K562 (cell line): Measurements from ENCODE around the gene NRDE2. TPM values are rescaled to one million over a fixed set of nuclear protein-coding genes. Genes with fewer than 3 reads are reported as not detected.

Experiments
- ESRRA ChIP-seq: fragments of 450-650 bp; IDR thresholded peaks from 2 replicates; pipeline ENCODE4 v1.6.1; 2014; ENCODE audit warnings: low read depth, mild to moderate bottlenecking, moderate library complexity, borderline replicate concordance
- ETV6 ChIP-seq, 3 experiments: fragments of 150-350 bp in 1 of 3; sonication (generic) in 1 of 3; formaldehyde crosslinking in 1 of 3; IDR thresholded peaks; 2 replicates each; pipeline versions ENCODE4 v1.6.1 to v1.8.0; 2014 to 2022; ENCODE audit warnings: borderline replicate concordance in 2 of 3, low read depth in 2 of 3, antibody characterized with exemption in 1 of 3, low read length in 1 of 3, mild to moderate bottlenecking in 1 of 3, missing genetic modification reagents in 1 of 3
- HDAC2 ChIP-seq: fragments of 450-650 bp; IDR thresholded peaks from 2 replicates; pipeline ENCODE4 v1.6.1; 2016; ENCODE audit warnings: mild to moderate bottlenecking
- HNRNPK ChIP-seq: fragments of 200-400 bp; formaldehyde crosslinking; IDR thresholded peaks from one replicate; pipeline ENCODE4 v1.6.1; 2018; ENCODE audit warnings: mild to moderate bottlenecking, low read depth, low read length; ENCODE audit not compliant: poor library complexity, severe bottlenecking
- MEIS2 ChIP-seq: fragments of 450-650 bp; IDR thresholded peaks from 2 replicates; pipeline ENCODE4 v1.6.1; 2014; ENCODE audit warnings: mild to moderate bottlenecking; ENCODE audit not compliant: partially characterized antibody
- NFRKB ChIP-seq: fragments of 450-650 bp; IDR thresholded peaks from 2 replicates; pipeline ENCODE4 v1.6.1; 2016; ENCODE audit warnings: low read depth
- NR2C1 ChIP-seq, 2 experiments: fragments of 450-650 bp; IDR thresholded peaks; 2 replicates each; pipeline ENCODE4 v1.6.1; 2017; ENCODE audit warnings: mild to moderate bottlenecking in 2 of 2, antibody characterized with exemption in 1 of 2, inconsistent platforms in 1 of 2, missing compliant biosample characterization in 1 of 2, missing genetic modification characterization in 1 of 2
- ZBED1 ChIP-seq: IDR thresholded peaks from 2 replicates; pipeline ENCODE4 v1.6.1; 2014
- ZNF263 ChIP-seq: sonication (generic); formaldehyde crosslinking; IDR thresholded peaks from 2 replicates; pipeline ENCODE4 v1.8.0; 2022; ENCODE audit warnings: mild to moderate bottlenecking, missing genetic modification reagents, borderline replicate concordance
- ZNF766 ChIP-seq: fragments of 200-800 bp; sonication (Bioruptor generic); conservative IDR thresholded peaks from 2 replicates; pipeline ENCODE4 v1.6.1; 2016; ENCODE audit warnings: missing genetic modification characterization, missing compliant biosample characterization
- polyA plus RNA-seq, 8 experiments: library from polyadenylated mRNA; depleted of rRNA in 4 of 8; stranded (reverse) in 5 of 8; unstranded in 3 of 8; fragments of >200 nt; fragmentation: Nextera tagmentation in 2 of 8; fragmentation: Illumina TruSeq in 1 of 8; extraction: Ambion mirVana in 2 of 8; extraction: Trizol in 1 of 8; gene quantifications; 2 replicates each; pipeline versions ENCODE4 v1.2.1 to v1.2.3, GENCODE V29; 2011 to 2014; ENCODE audit warnings: inconsistent platforms in 1 of 8, missing spikeins in 1 of 8
- total RNA-seq, 7 experiments: library from RNA; depleted of rRNA in 6 of 7; stranded (reverse); fragments of >200 nt in 6 of 7; fragmentation: Illumina TruSeq in 2 of 7; extraction: Trizol in 2 of 7; gene quantifications; 2 replicates each; pipeline versions ENCODE4 v1.2.1 to v1.2.3, GENCODE V29; 2011 to 2021; ENCODE audit warnings: low replicate concordance in 1 of 7
- TF ChIP-seq, protein P1 (sequence below): fragments of 450-650 bp; IDR thresholded peaks from 2 replicates; pipeline ENCODE4 v1.6.1; 2016; ENCODE audit warnings: low read depth
- TF ChIP-seq, protein P2 (sequence below), 3 experiments: fragments of 200-800 bp in 1 of 3; fragments of 250-450 bp in 1 of 3; fragments of 450-650 bp in 1 of 3; sonication (Bioruptor Pico) in 1 of 3; sonication (Bioruptor generic) in 1 of 3; formaldehyde crosslinking in 1 of 3; IDR thresholded peaks; 2 replicates each; pipeline versions ENCODE4 v1.6.1 to v1.8.0; 2016 to 2022; ENCODE audit warnings: mild to moderate bottlenecking in 2 of 3, missing genetic modification characterization in 2 of 3, missing compliant biosample characterization in 1 of 3, moderate library complexity in 1 of 3

NRDE2 gene
- total and polyA plus RNA-seq, 9 of the 15 experiments (the other 6 are each of a cell fraction or from before 2014, with no cell fraction given), result 3.3 to 15.0 (median 8.4) TPM

- TF ChIP-seq, protein P1, sequence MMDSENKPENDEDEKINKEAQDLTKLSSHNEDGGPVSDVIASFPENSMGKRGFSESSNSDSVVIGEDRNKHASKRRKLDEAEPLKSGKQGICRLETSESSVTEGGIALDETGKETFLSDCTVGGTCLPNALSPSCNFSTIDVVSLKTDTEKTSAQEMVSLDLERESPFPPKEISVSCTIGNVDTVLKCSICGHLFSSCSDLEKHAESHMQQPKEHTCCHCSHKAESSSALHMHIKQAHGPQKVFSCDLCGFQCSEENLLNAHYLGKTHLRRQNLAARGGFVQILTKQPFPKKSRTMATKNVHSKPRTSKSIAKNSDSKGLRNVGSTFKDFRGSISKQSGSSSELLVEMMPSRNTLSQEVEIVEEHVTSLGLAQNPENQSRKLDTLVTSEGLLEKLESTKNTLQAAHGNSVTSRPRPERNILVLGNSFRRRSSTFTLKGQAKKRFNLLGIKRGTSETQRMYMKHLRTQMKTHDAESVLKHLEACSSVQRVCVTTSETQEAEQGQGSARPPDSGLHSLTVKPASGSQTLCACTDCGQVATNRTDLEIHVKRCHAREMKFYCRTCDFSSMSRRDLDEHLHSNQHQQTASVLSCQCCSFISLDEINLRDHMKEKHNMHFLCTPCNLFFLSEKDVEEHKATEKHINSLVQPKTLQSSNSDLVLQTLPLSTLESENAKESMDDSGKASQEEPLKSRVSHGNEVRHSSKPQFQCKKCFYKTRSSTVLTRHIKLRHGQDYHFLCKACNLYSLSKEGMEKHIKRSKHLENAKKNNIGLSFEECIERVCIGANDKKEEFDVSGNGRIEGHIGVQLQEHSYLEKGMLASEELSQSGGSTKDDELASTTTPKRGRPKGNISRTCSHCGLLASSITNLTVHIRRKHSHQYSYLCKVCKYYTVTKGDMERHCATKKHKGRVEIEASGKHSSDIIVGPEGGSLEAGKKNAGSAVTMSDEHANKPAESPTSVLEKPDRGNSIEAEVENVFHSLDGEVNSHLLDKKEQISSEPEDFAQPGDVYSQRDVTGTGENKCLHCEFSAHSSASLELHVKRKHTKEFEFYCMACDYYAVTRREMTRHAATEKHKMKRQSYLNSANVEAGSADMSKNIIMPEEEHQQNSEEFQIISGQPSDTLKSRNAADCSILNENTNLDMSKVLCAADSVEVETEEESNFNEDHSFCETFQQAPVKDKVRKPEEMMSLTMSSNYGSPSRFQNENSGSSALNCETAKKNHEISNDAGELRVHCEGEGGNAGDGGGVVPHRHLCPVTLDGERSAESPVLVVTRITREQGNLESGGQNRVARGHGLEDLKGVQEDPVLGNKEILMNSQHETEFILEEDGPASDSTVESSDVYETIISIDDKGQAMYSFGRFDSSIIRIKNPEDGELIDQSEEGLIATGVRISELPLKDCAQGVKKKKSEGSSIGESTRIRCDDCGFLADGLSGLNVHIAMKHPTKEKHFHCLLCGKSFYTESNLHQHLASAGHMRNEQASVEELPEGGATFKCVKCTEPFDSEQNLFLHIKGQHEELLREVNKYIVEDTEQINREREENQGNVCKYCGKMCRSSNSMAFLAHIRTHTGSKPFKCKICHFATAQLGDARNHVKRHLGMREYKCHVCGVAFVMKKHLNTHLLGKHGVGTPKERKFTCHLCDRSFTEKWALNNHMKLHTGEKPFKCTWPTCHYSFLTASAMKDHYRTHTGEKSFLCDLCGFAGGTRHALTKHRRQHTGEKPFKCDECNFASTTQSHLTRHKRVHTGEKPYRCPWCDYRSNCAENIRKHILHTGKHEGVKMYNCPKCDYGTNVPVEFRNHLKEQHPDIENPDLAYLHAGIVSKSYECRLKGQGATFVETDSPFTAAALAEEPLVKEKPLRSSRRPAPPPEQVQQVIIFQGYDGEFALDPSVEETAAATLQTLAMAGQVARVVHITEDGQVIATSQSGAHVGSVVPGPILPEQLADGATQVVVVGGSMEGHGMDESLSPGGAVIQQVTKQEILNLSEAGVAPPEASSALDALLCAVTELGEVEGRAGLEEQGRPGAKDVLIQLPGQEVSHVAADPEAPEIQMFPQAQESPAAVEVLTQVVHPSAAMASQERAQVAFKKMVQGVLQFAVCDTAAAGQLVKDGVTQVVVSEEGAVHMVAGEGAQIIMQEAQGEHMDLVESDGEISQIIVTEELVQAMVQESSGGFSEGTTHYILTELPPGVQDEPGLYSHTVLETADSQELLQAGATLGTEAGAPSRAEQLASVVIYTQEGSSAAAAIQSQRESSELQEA, result peak; percentile 94
- TF ChIP-seq ETV6 (IDR thresholded peaks at IDR 0.05; ENCODE audit: borderline replicate concordance in 1 of 2, low read depth in 2 of 2, low read length in 1 of 2) (no peak), ETV6 (CRISPR knock-in tag; IDR thresholded peaks at IDR 0.05; ENCODE audit: borderline replicate concordance) (peak; percentile 57; the same call in 1 of the 2 replicates), ZBED1 (peak; percentile 56; the same call in 1 of the 2 replicates), ZNF263 (peak; percentile 17; the same call in 1 of the 2 replicates), MEIS2 (no peak), NR2C1 (IDR thresholded peaks at IDR 0.05) (no peak), NR2C1 (tag; IDR thresholded peaks at IDR 0.05) (no peak), ESRRA (peak; percentile 20; the same call in 1 of the 2 replicates), ZNF766 (CRISPR knock-in tag) (no peak), HDAC2 (no peak), NFRKB (peak; percentile 81), HNRNPK (no peak)
- TF ChIP-seq, protein P2, sequence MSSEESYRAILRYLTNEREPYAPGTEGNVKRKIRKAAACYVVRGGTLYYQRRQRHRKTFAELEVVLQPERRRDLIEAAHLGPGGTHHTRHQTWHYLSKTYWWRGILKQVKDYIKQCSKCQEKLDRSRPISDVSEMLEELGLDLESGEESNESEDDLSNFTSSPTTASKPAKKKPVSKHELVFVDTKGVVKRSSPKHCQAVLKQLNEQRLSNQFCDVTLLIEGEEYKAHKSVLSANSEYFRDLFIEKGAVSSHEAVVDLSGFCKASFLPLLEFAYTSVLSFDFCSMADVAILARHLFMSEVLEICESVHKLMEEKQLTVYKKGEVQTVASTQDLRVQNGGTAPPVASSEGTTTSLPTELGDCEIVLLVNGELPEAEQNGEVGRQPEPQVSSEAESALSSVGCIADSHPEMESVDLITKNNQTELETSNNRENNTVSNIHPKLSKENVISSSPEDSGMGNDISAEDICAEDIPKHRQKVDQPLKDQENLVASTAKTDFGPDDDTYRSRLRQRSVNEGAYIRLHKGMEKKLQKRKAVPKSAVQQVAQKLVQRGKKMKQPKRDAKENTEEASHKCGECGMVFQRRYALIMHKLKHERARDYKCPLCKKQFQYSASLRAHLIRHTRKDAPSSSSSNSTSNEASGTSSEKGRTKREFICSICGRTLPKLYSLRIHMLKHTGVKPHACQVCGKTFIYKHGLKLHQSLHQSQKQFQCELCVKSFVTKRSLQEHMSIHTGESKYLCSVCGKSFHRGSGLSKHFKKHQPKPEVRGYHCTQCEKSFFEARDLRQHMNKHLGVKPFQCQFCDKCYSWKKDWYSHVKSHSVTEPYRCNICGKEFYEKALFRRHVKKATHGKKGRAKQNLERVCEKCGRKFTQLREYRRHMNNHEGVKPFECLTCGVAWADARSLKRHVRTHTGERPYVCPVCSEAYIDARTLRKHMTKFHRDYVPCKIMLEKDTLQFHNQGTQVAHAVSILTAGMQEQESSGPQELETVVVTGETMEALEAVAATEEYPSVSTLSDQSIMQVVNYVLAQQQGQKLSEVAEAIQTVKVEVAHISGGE (CRISPR knock-in tag; IDR thresholded peaks at IDR 0.05), result peak; percentile 64 to 95 (median 79); a peak in 5 of 6 replicates
These were observed 75.2 kb downstream of the NRDE2 start, which contains the start of gene PSMC1 (continued) for GRCh38 chr14:90256354-90257131.
